GM21737 (cell line): ENCODE results near the gene COL6A3.

Source experiments
- ATAC-seq: cut with Tn5 transposase; IDR thresholded peaks from one replicate; pipeline ENCODE4 v1.9.1; 2021; ENCODE audit warnings: mild to moderate bottlenecking, moderate library complexity; ENCODE audit not compliant: unreplicated experiment

COL6A3 gene, protein sequence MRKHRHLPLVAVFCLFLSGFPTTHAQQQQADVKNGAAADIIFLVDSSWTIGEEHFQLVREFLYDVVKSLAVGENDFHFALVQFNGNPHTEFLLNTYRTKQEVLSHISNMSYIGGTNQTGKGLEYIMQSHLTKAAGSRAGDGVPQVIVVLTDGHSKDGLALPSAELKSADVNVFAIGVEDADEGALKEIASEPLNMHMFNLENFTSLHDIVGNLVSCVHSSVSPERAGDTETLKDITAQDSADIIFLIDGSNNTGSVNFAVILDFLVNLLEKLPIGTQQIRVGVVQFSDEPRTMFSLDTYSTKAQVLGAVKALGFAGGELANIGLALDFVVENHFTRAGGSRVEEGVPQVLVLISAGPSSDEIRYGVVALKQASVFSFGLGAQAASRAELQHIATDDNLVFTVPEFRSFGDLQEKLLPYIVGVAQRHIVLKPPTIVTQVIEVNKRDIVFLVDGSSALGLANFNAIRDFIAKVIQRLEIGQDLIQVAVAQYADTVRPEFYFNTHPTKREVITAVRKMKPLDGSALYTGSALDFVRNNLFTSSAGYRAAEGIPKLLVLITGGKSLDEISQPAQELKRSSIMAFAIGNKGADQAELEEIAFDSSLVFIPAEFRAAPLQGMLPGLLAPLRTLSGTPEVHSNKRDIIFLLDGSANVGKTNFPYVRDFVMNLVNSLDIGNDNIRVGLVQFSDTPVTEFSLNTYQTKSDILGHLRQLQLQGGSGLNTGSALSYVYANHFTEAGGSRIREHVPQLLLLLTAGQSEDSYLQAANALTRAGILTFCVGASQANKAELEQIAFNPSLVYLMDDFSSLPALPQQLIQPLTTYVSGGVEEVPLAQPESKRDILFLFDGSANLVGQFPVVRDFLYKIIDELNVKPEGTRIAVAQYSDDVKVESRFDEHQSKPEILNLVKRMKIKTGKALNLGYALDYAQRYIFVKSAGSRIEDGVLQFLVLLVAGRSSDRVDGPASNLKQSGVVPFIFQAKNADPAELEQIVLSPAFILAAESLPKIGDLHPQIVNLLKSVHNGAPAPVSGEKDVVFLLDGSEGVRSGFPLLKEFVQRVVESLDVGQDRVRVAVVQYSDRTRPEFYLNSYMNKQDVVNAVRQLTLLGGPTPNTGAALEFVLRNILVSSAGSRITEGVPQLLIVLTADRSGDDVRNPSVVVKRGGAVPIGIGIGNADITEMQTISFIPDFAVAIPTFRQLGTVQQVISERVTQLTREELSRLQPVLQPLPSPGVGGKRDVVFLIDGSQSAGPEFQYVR (N-terminal part only)

DNA sequence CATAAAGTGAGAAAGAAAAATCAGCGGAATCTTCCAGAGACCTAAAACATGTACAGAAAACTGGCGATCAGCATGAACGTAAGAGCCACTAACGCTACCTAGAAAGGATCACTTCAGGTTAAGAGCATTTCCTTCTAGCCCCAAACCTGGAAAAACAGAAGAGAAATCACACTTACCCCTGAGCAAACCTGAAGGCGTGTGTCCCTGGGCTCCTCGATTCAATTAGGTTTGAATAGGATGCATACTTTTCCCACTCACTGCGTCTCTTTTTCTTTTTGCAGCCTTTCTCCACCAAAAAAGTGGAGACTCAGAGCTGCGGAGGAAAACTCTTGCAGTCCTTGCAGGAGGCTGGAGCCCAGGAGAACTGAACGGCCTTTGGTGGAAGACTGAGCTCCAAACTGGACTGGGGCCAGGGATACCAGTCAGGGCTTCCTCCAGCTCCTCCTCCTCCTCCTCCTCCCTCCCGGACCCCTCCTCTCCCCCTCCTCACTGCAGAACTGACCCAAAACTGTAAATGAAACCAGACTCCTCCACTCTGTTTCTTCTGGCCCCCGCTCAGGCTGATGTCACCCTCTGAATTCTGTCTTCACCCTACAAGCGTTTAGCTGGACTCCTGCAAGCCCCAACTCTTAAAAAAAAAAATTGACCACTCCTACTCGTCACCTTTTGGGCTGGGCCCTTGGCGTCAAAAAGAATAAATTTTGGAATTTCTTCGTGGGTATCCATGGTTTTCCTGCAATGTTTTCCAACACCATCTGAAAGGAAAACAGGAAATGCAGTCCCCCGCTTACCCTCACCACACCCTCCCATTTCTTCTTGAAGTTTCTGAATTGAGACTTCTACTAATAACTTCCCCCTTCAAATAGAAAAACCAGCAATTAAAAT lies at the start of gene COL6A3:
TSS of gene COL6A3 (minus strand) at position 388 of the 885 bp plus-strand sequence. CDS start 17,347 bp downstream, outside the sequence.
- no peak for ATAC-seq

DNA sequence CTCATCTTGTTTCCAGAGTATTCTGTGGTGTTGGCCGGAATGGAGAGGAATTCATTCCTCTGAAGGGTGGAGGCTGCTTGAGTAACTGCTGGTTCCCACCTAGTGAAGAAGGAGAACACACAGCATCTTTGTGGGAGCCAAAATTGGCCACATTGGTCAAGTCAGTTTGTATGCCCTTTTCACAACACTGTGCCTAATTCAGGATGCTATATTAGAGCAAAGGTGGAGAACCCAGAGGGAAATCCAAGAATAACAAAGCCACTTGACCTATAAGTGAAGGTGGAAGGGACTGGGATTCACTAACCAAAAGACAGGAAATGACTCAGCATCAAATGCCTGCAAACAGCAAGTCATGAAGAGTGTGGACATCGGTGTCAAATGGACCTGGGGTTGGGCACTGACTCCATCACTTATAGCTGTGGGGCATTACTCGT lies 45.8 kb upstream of the COL6A3 start:
- ATAC-seq, result no peak

DNA sequence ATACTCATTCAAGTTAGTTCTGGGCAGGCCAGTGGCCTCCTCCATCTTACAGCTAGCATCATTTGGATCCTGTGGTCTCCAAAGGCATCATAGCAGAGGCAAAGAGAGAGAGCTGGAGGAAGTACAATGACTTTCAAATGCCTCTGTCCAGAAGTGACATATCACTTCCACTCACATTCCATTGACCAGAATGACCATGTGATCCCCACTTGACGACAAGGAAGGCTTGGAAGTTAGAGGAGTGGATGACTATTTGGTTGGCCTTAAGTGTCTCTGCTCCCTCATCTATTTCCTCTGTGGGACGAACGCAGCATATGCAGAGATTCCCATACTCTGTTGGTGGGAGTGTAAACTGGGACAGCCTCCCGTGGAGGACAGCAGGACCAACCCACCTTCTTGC lies 45.3 kb upstream of the COL6A3 start:
- ATAC-seq, result no peak

DNA sequence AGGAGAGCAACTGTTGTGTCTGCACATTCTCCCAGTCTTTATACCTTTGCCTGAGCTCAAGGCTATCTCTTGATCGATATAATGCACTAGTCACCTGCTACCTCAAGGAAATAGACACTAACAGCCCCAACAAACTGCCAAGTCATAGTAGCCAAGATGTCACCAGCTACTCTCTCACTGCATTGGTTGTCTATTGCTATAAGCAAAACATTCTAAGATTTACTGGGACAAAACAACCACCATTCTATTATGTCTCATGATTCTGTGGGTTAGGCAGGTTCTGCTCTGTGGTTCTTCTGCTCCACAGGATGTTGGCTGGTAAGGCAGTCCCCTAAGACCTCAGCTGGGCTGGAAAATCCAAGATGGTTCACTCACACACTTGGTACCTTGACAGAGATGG lies 44.6 kb upstream of the COL6A3 start:
- ATAC-seq, result no peak

DNA sequence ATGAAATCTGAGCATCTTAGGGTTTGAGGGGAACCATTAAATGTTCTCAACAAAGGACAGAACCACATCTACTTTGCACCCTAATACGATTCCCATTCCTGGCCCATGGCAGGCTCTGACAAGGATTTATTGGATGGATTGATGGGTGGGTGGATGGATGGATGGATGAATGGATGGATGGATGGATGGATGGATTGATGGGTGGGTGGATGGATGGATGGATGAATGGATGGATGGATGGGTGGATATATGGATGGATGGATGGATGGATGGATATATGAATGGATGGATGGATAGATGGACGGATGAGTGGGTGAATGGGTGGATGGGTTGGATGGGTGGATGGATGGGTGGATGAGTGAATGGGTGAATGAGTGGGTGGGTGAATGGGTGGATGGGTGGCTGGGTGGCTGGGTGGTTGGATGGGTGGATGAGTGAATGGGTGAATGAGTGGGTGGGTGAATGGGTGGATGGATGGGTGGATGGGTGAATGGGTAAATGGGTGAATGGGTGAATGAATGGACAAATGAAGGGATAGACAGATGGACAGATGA lies 43.5 kb upstream of the COL6A3 start:
- ATAC-seq, result no peak

DNA sequence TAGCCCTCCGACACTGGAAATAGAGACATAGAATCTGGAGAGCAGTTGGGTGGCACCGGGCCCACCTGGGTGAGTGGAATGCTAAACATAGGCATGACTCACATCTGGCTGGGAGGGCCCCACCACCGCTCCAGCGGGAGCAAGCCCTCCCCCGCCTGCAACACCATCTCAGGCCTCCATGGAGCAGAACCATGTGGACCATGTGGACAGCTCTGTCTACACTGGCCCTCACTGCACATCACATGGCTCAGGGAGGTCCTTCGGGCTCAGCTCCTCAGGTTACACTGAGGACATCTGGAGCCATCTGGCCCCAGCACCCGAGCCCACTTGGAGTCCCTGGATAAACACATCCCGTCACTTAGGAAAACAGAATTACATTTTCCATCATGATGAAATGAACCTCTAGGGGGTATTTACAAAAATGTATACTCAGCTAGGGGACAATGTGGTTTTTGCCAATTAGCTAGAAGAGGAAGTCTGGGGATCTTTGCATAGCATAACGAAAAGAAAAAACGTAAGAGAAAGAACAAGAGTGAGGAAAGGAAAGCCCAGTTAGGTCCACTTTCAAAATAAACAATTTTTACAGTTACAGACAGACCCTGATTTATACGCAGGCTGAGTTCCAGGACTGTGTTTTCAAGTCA lies 42.4 kb upstream of the COL6A3 start:
- ATAC-seq, result no peak

DNA sequence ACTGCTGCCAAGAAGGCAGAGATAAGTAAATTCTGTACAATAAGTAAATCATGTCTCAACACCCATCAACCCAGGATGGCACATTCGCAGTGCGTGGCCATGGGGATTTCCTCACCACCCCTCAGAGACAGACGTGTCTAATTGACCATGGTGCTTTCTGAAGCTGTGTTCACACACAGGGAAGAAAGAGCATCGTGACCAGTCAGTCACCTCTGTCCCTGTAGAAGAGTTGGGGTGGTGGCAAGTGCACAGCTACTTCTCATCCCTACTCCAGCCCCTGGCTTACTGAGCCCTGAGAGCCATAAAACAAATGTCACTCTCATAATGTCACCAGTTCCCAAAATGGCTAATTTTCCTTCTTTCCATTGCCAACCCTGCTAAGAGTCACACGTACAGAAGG lies 41.8 kb upstream of the COL6A3 start:
- no peak for ATAC-seq

DNA sequence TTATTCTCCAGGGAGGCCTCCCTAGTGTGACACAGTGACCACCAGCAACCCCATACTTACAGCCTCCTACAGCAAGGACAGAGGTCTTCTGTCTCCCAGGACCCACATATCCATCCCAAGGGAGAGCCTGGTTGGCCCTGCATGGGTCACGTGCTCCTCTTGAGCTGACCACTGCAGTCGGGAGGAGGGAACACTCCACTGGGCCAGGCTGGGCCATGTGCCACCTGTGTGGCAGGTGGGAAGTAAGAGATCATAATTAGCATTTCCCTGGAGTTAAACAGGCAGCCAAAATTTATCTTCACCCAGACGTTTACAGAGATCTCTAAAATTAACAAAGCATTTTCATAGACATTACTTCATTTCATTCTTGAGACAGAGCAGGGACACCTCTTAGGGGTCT lies 39.7 kb upstream of the COL6A3 start:
- no peak for ATAC-seq

DNA sequence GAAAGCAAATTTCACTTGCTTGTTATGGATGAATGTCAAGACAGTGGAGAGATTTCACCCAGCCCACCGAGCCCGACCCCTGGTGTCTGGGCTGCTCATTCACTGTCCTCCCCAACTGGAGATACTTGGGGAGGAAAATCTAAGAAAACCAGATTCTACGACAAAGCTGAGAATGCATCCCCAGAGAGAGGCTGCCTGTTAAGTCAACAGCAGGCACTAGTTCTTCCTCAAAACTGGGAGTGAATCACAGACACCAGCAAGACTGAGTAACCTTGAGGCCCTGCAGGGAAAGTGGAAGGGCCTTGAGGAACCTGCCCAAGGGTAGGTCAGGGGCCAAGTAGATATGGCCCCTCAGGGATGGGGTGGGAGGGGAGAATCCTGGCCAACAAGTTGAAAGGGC lies 38.9 kb upstream of the COL6A3 start:
- ATAC-seq, result no peak

DNA sequence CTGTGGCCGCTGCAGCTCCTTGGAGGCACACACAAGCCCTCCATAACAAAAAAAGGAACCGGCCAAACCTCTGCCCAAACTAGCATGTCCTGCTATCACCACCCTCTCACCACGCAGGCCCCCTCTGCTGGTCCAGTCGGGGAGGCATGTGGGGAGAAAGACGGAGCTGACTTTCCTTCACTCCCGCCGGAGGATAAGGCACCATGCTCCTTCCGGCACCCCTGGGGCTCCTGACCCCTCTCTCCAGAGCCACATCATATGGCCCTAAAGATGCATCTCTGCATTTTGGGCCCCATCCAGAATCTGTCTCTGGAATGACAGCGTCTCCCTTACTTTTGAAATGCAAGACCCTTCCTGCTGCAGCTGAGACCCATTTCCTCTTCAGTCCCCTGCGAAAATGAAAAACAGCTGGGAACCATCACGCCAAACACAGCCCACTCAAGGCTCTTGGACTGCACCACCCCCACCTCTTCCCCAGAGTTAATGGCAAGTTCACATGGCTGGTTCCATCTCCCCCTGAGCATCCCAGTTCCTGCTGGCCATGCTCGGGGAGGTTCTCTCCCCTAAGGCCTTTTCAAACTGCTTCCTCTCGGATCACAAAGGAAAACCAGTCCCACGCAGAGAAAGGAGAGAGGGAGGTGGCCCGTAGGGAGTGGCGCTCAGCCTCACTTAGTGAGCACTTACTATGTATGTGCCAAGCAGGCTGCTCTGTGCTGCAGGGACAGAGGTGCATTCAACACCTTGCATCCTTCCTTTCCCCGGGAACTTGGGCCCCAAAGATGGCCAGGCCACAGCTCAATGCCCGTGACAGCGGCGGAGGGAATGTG lies 37.9 kb upstream of the COL6A3 start:
- no peak for ATAC-seq

DNA sequence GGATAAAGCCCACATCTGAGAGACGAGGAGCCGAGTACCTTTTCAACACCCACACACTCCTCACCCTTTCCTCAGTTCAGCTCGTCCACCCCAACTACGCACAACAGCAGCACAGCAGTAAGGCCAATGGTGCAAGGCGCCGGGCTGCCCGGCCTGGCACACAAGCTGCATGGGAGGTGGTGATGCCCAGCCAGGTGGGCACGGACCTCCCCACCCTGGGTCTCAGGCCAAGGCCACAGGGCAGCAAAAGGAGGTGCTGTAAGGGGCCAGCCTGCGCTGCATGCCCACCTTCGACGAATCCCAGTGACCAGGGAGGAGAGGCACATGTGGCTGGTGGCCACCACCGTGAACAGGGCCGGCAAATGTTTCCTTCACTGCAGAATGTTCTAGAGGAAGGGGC lies 36.6 kb upstream of the COL6A3 start:
- no peak for ATAC-seq

DNA sequence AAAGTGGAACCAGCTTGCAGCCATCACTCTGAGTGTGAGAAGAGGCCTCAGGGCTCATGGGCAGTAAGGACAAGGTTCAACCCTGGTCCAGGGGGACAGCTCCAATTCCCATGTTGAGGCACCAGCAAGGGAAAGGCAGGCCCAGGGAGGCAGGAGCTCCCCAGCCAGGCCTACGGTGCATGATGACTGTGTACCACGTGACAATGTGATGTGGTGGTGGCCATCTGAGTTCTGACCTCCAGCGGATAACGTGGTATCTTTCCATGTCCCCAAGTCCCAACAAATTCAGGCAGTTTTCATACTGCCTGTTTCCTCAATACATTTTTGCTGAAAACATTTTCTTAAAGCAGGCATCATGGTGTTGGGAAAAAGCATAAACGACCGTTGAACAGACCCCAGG lies 36.1 kb upstream of the COL6A3 start:
- no peak for ATAC-seq

DNA sequence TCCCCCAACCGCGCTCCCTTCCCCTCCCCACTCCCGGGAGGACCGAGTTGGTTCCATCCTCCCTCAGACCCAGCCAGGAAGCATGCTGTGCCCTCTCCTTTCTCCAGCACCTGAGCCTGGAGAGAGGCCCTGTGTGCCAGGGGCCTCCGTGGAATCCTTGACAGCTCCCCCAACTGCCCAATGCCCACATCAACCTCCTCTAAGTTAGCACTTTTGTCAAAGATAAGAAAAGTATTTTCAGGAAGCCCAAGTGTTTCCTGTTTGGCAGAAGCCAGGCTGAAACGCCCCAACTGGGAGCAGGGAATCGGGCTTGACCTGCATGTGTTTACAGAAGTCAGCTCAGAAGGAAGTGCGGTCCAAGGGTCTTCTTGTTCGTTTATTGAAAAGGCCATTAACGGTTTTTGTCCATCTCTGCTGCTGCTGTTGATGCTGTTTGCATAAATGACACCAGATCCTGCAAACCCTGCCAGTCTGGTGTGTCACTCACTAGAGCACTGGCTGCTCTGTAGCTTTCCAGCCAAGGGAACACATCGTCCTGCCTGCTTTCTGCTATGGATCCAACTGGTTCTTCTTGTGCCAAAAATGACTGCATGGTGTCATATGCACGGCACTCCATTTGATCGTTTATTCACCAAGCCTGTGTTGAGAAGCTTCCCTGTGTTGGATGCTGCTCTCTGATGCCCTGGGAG lies 35.4 kb upstream of the COL6A3 start:
- ATAC-seq, result no peak

DNA sequence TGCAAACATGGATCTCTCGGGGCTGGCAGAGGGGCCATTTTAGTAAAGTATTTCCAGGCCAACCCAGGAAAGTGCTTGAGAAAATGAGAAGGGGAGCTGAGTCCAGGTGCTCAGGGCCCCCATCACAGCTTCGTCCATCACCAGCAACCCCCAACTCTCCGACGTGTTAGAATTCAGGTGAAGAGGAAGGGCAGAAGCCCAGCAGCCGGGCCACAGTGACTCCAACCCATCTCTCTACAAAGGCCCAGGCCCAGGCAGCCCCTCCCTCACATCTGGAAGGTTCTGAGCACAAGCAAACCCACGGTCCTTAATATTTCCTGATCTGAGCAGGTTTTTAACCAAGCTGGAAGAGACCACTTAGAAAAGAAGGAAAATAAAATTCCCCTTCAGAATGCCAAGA lies 34.7 kb upstream of the COL6A3 start:
- ATAC-seq, result no peak

DNA sequence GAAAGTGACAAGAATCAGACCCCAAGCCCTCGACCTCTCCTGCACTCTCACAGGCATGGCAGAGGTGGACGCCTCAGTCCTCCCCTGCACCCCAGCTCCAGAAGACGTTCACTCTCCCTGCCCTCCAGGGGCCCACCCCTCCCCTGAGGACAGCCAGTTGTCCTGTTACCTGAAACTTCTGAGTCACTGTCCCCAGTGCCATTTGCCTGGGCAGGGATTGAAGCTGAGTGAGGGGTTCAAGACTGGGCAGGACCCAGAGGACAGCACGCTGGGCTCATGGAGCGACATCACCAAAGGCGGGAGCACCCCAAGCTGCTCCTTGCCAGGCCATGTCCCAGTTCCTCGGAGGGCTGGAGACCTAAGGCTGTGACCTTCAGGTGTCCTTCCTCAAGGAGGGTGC lies 34.2 kb upstream of the COL6A3 start:
- no peak for ATAC-seq

DNA sequence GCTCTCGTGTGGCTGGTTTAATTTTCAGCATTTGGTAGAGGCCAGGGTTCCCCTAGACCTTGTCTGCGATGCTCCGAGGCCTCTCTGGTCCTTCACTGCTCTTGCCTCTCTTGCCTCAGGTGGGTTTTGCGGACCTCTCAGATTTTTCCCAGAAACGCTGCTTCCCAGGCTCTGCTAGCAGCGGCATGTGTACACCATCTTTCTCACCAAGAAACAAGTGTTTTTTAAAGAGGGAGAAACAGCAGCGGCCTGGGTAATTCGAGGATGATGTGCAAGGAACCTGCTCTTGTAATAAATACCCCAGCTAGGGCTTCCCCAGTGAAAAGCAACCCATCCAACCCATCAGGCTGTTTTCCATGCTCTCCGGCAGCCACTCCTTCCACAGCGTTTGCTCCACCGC lies 33.5 kb upstream of the COL6A3 start:
- ATAC-seq, result no peak

DNA sequence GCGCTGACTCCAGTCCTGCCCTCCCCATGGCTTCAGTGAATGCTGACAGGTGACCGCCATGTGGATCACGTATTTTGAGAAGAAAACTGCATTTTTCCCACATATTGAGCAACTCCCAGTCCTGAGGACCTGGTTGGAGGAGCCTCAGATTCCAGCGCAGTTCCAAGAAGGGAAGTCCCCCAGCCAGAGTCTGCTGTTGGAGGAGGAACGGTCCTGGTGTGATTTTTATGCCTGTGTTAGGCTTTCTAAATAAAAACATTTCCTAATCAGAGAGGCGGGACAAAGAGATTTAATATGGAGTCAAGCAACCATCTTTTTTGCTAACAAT lies 32.3 kb upstream of the COL6A3 start:
- no peak for ATAC-seq
